Endothelial cell of umbilical vein (primary cell): ENCODE data around the gene RND1. TPM values are rescaled to one million over a fixed set of nuclear protein-coding genes. Genes with fewer than 3 reads are reported as not detected.

Experiments
- BruUV-seq: library from RNA; stranded (reverse); fragments of 400-500 nt; replicated peaks from 2 replicates; lab custom pipeline; 2021; lab: Mats Ljungman, UMichigan
- CTCF ChIA-PET: fragments of 300-600, 350-600 bp; sonication (Branson Sonifier 250); formaldehyde crosslinking; loops from one replicate; lab custom pipeline; 2021; ENCODE audit warnings: antibody characterized with exemption, inconsistent platforms; lab: Charles Lee
- POLR2A ChIA-PET: fragments of 300-600, 350-600 bp; sonication (Branson Sonifier 250); formaldehyde crosslinking; loops from one replicate; lab custom pipeline; 2021; ENCODE audit warnings: antibody characterized with exemption, inconsistent platforms; lab: Charles Lee
- DNase-seq: peaks from one replicate; pipeline ENCODE4 v3.0.0-alpha.2; 2011; ENCODE audit warnings: low read depth, low spot score
- FAIRE-seq: peaks from 2 replicates; lab custom pipeline; 2011; peaks lifted over from hg19 to GRCh38; lab: Jason Lieb, UNC
- H2AFZ ChIP-seq: 2 replicates; pipeline ENCODE4 v1.6.0; 2012; ENCODE audit warnings: low read depth, low read length, control low read depth, inconsistent platforms
- H3K27ac ChIP-seq: 2 replicates; pipeline ENCODE4 v1.5.1; 2011; ENCODE audit warnings: low read depth, mild to moderate bottlenecking, control low read depth, low read length, moderate library complexity; ENCODE audit not compliant: insufficient read depth
- H3K27me3 ChIP-seq, 2 experiments: 2 replicates each; pipeline versions ENCODE4 v1.6.0 to v1.6.1; 2011; ENCODE audit warnings: low read length in 2 of 2, mixed read lengths in 1 of 2; ENCODE audit not compliant: control insufficient read depth in 2 of 2, insufficient read depth in 2 of 2
- H3K36me3 ChIP-seq, 2 experiments: 2 replicates in 1 of 2; 3 replicates in 1 of 2; pipeline ENCODE4 v1.5.1; 2011; ENCODE audit warnings: low read length in 2 of 2, mild to moderate bottlenecking in 1 of 2, moderate library complexity in 1 of 2; ENCODE audit not compliant: control insufficient read depth in 2 of 2, insufficient read depth in 2 of 2; ENCODE audit errors: extremely low read depth in 1 of 2
- H3K4me1 ChIP-seq: 3 replicates; pipeline ENCODE4 v1.5.1; 2011; ENCODE audit warnings: mild to moderate bottlenecking, low read length; ENCODE audit not compliant: control insufficient read depth, insufficient read depth; ENCODE audit errors: extremely low read depth
- H3K4me2 ChIP-seq: 2 replicates; pipeline ENCODE4 v1.6.1; 2011; ENCODE audit warnings: low read length, control low read depth, mixed read lengths; ENCODE audit not compliant: insufficient read depth
- H3K4me3 ChIP-seq, 3 experiments: fragments of 200-600 bp in 1 of 3; sonication (generic), shearing (Covaris generic) in 1 of 3; replicated peaks in 1 of 3; 2 replicates each; pipeline ENCODE4 v1.5.1; 2011 to 2016; ENCODE audit warnings: control low read depth in 3 of 3, low read length in 3 of 3, mild to moderate bottlenecking in 2 of 3, inconsistent platforms in 1 of 3, low read depth in 1 of 3, moderate library complexity in 1 of 3; ENCODE audit not compliant: insufficient read depth in 1 of 3
- H3K79me2 ChIP-seq: 2 replicates; pipeline ENCODE4 v1.6.0; 2012; ENCODE audit warnings: low read length, inconsistent platforms; ENCODE audit not compliant: control insufficient read depth, insufficient read depth
- H3K9ac ChIP-seq: replicated peaks from 2 replicates; pipeline ENCODE3; 2011; ENCODE audit warnings: low read length, control low read depth; ENCODE audit not compliant: insufficient read depth; ENCODE audit errors: extremely low read depth
- H3K9me1 ChIP-seq: replicated peaks from 3 replicates; pipeline ENCODE4 v1.6.0; 2011; ENCODE audit warnings: mild to moderate bottlenecking, low read length; ENCODE audit not compliant: control insufficient read depth, insufficient read depth; ENCODE audit errors: extremely low read depth
- H3K9me3 ChIP-seq: replicated peaks from 2 replicates; pipeline ENCODE4 v1.5.1; 2012; ENCODE audit warnings: low read length, inconsistent platforms; ENCODE audit not compliant: control insufficient read depth, insufficient read depth
- H4K20me1 ChIP-seq: replicated peaks from 2 replicates; pipeline ENCODE3; 2011; ENCODE audit warnings: mild to moderate bottlenecking, low read length; ENCODE audit not compliant: control insufficient read depth, insufficient read depth; ENCODE audit errors: extremely low read depth
- CTCF ChIP-seq, 2 donors: IDR thresholded peaks; 1 replicate in 1 of 2; 2 replicates in 1 of 2; pipeline ENCODE4 v1.5.1; 2011; ENCODE audit warnings: low read length in 2 of 2, mild to moderate bottlenecking in 2 of 2, moderate library complexity in 2 of 2, control low read depth in 1 of 2, inconsistent platforms in 1 of 2, low read depth in 1 of 2; ENCODE audit not compliant: insufficient read depth in 1 of 2; ENCODE audit errors: extremely low read depth in 1 of 2
- EZH2 ChIP-seq: IDR thresholded peaks from 2 replicates; pipeline ENCODE4 v1.6.1; 2012; ENCODE audit warnings: borderline replicate concordance, low read depth, mild to moderate bottlenecking, moderate library complexity, low read length, inconsistent platforms; ENCODE audit not compliant: severe bottlenecking
- GATA2 ChIP-seq: IDR thresholded peaks from 2 replicates; pipeline ENCODE4 v1.7.0; 2011; ENCODE audit warnings: low read depth, mild to moderate bottlenecking, moderate library complexity, mixed read lengths, low read length; ENCODE audit not compliant: insufficient read length, insufficient read depth
- JUN ChIP-seq: IDR thresholded peaks from 2 replicates; pipeline ENCODE4 v1.6.1; 2011; ENCODE audit warnings: borderline replicate concordance, low read depth; ENCODE audit not compliant: insufficient read length, insufficient read depth
- MAX ChIP-seq: IDR thresholded peaks from 2 replicates; pipeline ENCODE4 v1.6.1; 2011; ENCODE audit not compliant: insufficient read depth, insufficient read length
- MYC ChIP-seq: IDR thresholded peaks from one replicate; pipeline ENCODE4 v1.6.1; 2011; ENCODE audit warnings: mild to moderate bottlenecking, low read depth, low read length
- POLR2A ChIP-seq: IDR thresholded peaks from 2 replicates; pipeline ENCODE4 v1.6.1; 2012; ENCODE audit warnings: low read depth, mild to moderate bottlenecking, control low read depth, low read length
- dilution Hi-C: fragments of 300-500 bp; cut with MboI; formaldehyde crosslinking; loops from one replicate; pipeline ENCODE4 v1.15.0; 2019; ENCODE audit warnings: low sequenced_read_pairs; ENCODE audit not compliant: extremely low pct_ligation_motif_present
- intact Hi-C: fragments of 100-400 bp; cut with micrococcal nuclease; formaldehyde crosslinking; loops from one replicate; pipeline ENCODE4 v1.10.0; 2022
- polyA plus RNA-seq, 4 experiments: library from polyadenylated mRNA; depleted of rRNA in 3 of 4; stranded (reverse) in 3 of 4; unstranded in 1 of 4; fragments of >200 nt; gene quantifications; 2 replicates each; pipeline versions ENCODE4 v1.2.1 to v1.2.3, GENCODE V29; 2011 to 2012; ENCODE audit warnings: missing spikeins in 1 of 4
- total RNA-seq: library from RNA; stranded (reverse); gene quantifications from 2 replicates; pipeline ENCODE4 v1.2.3, GENCODE V29; 2021

RND1 gene
- total and polyA plus RNA-seq, 2 donors (not counting 3 experiments of a cell fraction or from before 2014, with no cell fraction given) = 4.0 to 9.9 TPM

GRCh38 chr12:48832321-48833060 is 33.2 kb downstream of the RND1 start:
- Histone ChIP-seq H3K79me2 (no peaks in the 10 kb centered on the region), H2AFZ (no peak overlapping the region), H3K4me2 (no peak overlapping the region), H3K9me3 (no peaks in the 10 kb centered on the region), H3K4me1 (no peaks in the 10 kb centered on the region), H3K9me1 (no peaks in the 10 kb centered on the region), H3K9ac (no peak overlapping the region), H3K27ac (no peak overlapping the region), H3K27me3 (no peaks in the 10 kb centered on the region), H4K20me1 (no peaks in the 10 kb centered on the region), H3K36me3 (peaks cover 31 to 78% of the 10 kb centered on the region in 2 experiments), H3K4me3 (no peak overlapping the region)
- FAIRE-seq (no peak), DNase-seq (no peak)
- intact Hi-C loops = no loop called here
- no TSS peak for BruUV-seq
- no peak for TF ChIP-seq POLR2A
- TF ChIP-seq MYC = no peak
- no peak for TF ChIP-seq EZH2
- TF ChIP-seq GATA2 = no peak
- TF ChIP-seq MAX = no peak
- no peak for TF ChIP-seq CTCF (IDR thresholded peaks at IDR 0.05; ENCODE audit: extremely low read depth in 1 of 2, insufficient read depth in 1 of 2, low read depth in 1 of 2, low read length in 2 of 2)
- TF ChIP-seq JUN = no peak
- ChIA-PET CTCF (no interaction called here), POLR2A (no interaction called here)
- dilution Hi-C loops = no loop called here
